ENCODE measurements around the gene DPH5.

DNA sequence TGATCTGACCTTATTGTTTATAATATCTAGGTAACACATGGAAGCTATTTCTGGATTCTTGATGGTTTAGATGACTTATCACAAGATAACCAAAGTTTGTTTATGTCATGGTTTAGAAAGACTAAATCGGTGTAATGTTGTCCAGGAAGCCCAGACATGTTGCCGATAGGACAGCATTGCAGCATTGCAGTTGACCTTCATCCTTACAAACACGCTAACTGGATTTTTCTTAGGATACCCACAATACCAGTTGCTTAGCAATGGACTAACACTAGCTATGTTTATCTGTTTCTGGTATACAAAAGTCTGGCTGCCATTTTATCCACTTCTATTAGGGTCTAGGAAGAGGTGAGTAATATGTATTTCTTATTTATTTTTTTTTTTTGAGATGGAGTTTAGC, 11.7 kb upstream of the DPH5 start:
- TF ChIP-seq, protein P1, sequence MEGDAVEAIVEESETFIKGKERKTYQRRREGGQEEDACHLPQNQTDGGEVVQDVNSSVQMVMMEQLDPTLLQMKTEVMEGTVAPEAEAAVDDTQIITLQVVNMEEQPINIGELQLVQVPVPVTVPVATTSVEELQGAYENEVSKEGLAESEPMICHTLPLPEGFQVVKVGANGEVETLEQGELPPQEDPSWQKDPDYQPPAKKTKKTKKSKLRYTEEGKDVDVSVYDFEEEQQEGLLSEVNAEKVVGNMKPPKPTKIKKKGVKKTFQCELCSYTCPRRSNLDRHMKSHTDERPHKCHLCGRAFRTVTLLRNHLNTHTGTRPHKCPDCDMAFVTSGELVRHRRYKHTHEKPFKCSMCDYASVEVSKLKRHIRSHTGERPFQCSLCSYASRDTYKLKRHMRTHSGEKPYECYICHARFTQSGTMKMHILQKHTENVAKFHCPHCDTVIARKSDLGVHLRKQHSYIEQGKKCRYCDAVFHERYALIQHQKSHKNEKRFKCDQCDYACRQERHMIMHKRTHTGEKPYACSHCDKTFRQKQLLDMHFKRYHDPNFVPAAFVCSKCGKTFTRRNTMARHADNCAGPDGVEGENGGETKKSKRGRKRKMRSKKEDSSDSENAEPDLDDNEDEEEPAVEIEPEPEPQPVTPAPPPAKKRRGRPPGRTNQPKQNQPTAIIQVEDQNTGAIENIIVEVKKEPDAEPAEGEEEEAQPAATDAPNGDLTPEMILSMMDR (IDR thresholded peaks at IDR 0.05): no peak
- TF ChIP-seq POLR2A (IDR thresholded peaks at IDR 0.05): no peak
